ENCODE data around the gene TMEM184C. TPM values are rescaled to one million over a fixed set of nuclear protein-coding genes. Genes with fewer than 3 reads are reported as not detected.

The TMEM184C gene
- total RNA-seq, 1 donor from 2014 or later = 21.4 TPM

Other genes with a start within 250 kb of the TMEM184C start
- not detected in 2 replicates for gene EDNRA, start 136.3 kb upstream of the TMEM184C start, total RNA-seq
- gene PRMT9, start 66.8 kb downstream of the TMEM184C start, total RNA-seq = 9.2 and 9.5 TPM in 2 replicates
- 21.2 and 21.7 TPM in 2 replicates for gene ARHGAP10, start 114.7 kb downstream of the TMEM184C start, total RNA-seq